Mesendoderm (in vitro differentiated cells): ENCODE measurements around the gene P2RX7.
A peak's percentile ranks its signal among the peaks of the same experiment; 100 is the strongest.

Experiments used
- DNase-seq: peaks from one replicate; pipeline ENCODE4 v3.0.0; 2013
- H2AK5ac ChIP-seq: 2 replicates; pipeline ENCODE4 v1.6.1; 2013; ENCODE audit warnings: low read length, inconsistent platforms
- H2BK120ac ChIP-seq: 2 replicates; pipeline ENCODE4 v1.6.1; 2013; ENCODE audit warnings: low read depth, mild to moderate bottlenecking, low read length, moderate library complexity, mixed read lengths
- H2BK15ac ChIP-seq: replicated peaks from 2 replicates; pipeline ENCODE4 v1.6.1; 2013; ENCODE audit warnings: low read depth, mild to moderate bottlenecking, moderate library complexity
- H2BK5ac ChIP-seq: 2 replicates; pipeline ENCODE4 v1.6.1; 2013; ENCODE audit warnings: low read length, inconsistent platforms
- H3K18ac ChIP-seq: 2 replicates; pipeline ENCODE4 v1.6.1; 2013; ENCODE audit warnings: mild to moderate bottlenecking, low read length, mixed read lengths
- H3K23ac ChIP-seq: one replicate; pipeline ENCODE4 v1.6.1; 2013; ENCODE audit warnings: low read length
- H3K27ac ChIP-seq: 2 replicates; pipeline ENCODE4 v1.5.1; 2013; ENCODE audit warnings: low read depth, mild to moderate bottlenecking, inconsistent platforms, low read length, moderate library complexity
- H3K27me3 ChIP-seq: 2 replicates; pipeline ENCODE4 v1.6.1; 2013; ENCODE audit warnings: low read length, control low read depth, mild to moderate bottlenecking, inconsistent platforms; ENCODE audit not compliant: insufficient read depth, poor library complexity
- H3K36me3 ChIP-seq: 2 replicates; pipeline ENCODE4 v1.6.1; 2013; ENCODE audit warnings: low read length, inconsistent platforms; ENCODE audit not compliant: control insufficient read depth, insufficient read depth
- H3K4ac ChIP-seq: one replicate; pipeline ENCODE4 v1.6.1; 2013; ENCODE audit warnings: low read depth, mild to moderate bottlenecking, low read length, moderate library complexity
- H3K4me1 ChIP-seq: 2 replicates; pipeline ENCODE4 v1.6.1; 2013; ENCODE audit warnings: low read depth, low read length, inconsistent platforms; ENCODE audit not compliant: control insufficient read depth
- H3K4me2 ChIP-seq: 2 replicates; pipeline ENCODE4 v1.6.1; 2013; ENCODE audit warnings: low read length
- H3K4me3 ChIP-seq: 2 replicates; pipeline ENCODE4 v1.5.1; 2013; ENCODE audit warnings: mild to moderate bottlenecking, low read length
- H3K56ac ChIP-seq: one replicate; pipeline ENCODE4 v1.6.1; 2013; ENCODE audit warnings: low read length
- H3K79me1 ChIP-seq: 2 replicates; pipeline ENCODE4 v1.6.1; 2013; ENCODE audit warnings: low read length, inconsistent platforms
- H3K79me2 ChIP-seq: 2 replicates; pipeline ENCODE4 v1.6.1; 2013; ENCODE audit warnings: mild to moderate bottlenecking, low read length; ENCODE audit not compliant: control insufficient read depth, insufficient read depth
- H3K9ac ChIP-seq: 2 replicates; pipeline ENCODE4 v1.6.1; 2013; ENCODE audit warnings: low read length, inconsistent platforms
- H4K5ac ChIP-seq: one replicate; pipeline ENCODE4 v1.6.1; 2013; ENCODE audit warnings: low read length
- H4K8ac ChIP-seq: one replicate; pipeline ENCODE4 v1.6.1; 2013; ENCODE audit warnings: low read depth, mild to moderate bottlenecking, control low read depth, low read length, moderate library complexity
- WGBS: extraction: QIAGEN DNeasy Blood & Tissue Kit; methylation state at CpG from one replicate; pipeline ENCODE4 v1.1.7; 2013; ENCODE audit warnings: low lambda C conversion rate, missing lambda C conversion rate; ENCODE audit not compliant: insufficient coverage; ENCODE audit errors: extremely low coverage; 5-methylcytosine and 5-hydroxymethylcytosine counted together

P2RX7 gene

DNA sequence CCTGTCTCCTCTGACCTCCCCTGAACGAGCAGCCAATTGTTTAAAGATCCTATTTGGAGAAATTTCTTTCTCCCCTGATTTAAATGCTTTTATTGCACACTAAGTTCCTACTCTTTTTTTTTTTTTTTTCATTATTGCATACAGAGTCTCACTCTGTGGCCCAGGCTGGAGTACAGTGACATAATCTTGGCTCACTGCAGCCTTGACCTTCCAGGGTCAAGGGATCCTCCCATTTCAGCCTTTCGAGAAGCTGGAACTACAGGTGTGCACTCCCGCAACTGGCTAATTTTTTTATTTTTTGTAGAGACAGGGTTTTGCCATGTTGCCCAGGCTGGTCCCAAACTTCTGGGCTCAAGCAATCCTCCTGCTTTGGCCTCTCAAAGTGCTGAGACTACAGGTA, 5.2 kb upstream of the P2RX7 start:
- H4K8ac ChIP-seq: no peak overlapping the region
- no peak overlapping the region for H2BK120ac ChIP-seq
- H3K23ac ChIP-seq: no peak overlapping the region
- no peak overlapping the region for H3K4ac ChIP-seq
- H3K4me2 ChIP-seq: no peak overlapping the region
- no peak overlapping the region for H3K56ac ChIP-seq
- no peak overlapping the region for H4K5ac ChIP-seq
- no peak overlapping the region for H3K9ac ChIP-seq
- no peaks in the 10 kb centered on the region for H3K27me3 ChIP-seq
- no peaks in the 10 kb centered on the region for H3K36me3 ChIP-seq
- no peak overlapping the region for H3K4me3 ChIP-seq
- H3K79me2 ChIP-seq: no peaks in the 10 kb centered on the region
- no peak overlapping the region for H3K27ac ChIP-seq
- H2BK15ac ChIP-seq: no peak overlapping the region
- no peaks in the 10 kb centered on the region for H3K79me1 ChIP-seq
- no CpG with 5 or more reads among the region's 3 CpGs for WGBS
- no peak overlapping the region for H3K18ac ChIP-seq
- no peak overlapping the region for H2AK5ac ChIP-seq
- H3K4me1 ChIP-seq: no peaks in the 10 kb centered on the region
- DNase-seq: no peak
- no peak overlapping the region for H2BK5ac ChIP-seq

DNA sequence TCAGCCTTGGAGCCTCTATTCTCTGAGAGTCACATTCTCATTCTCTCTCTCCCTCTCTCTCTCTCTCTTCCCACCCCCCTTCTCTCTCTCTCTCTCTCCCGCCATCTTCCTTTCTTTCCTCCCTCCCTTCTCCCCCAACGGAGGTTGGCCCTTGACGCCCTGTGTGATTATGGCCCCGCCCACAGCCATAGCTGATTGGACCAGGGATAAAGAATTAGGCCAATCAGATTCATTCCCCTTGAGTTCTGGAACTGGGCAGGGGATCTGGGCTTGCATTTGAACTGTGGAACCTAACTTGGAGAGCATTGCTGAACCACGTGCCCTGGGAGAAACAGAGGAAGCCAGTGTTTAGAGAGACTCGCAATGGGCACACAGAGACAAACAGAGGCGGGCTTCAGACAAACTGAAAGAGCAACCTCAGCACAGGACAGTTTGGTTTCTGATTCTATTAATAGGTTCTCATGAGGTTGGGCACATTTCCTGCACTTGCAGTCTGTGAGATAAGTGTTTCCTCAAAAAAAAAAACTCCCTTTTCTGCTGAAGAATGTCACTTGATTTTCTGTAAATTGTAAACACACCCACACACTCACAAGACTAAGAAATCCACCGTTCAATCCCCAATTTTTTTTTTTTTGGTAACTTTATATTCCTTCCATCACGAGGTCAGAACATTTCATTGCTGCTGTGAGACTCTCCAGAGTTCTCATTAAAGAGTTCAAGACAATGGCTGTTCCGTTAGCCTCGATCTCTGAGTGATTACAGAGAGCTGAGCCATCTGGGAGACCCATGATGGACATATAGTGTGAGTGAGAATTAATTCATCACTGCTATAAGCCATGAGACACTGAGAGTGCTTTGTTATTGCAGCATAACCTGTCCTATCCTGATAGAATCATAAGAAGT, 3.5 kb upstream of the P2RX7 start:
- Histone ChIP-seq H2AK5ac (no peak overlapping the region), H3K4me2 (no peak overlapping the region), H3K27ac (no peak overlapping the region), H3K9ac (no peak overlapping the region), H3K79me2 (no peaks in the 10 kb centered on the region), H3K79me1 (no peaks in the 10 kb centered on the region), H3K4ac (no peak overlapping the region), H4K5ac (no peak overlapping the region), H3K4me1 (no peaks in the 10 kb centered on the region), H4K8ac (no peak overlapping the region), H2BK15ac (no peak overlapping the region), H3K56ac (no peak overlapping the region), H3K36me3 (no peaks in the 10 kb centered on the region), H3K27me3 (no peaks in the 10 kb centered on the region), H2BK120ac (no peak overlapping the region), H3K18ac (no peak overlapping the region), H3K4me3 (no peak overlapping the region), H2BK5ac (no peak overlapping the region), H3K23ac (no peak overlapping the region)
- WGBS: no CpG with 5 or more reads among the region's 11 CpGs
- DNase-seq: peak; percentile 50

- H2AK5ac ChIP-seq: no peak overlapping the region
- H3K4me3 ChIP-seq: no peak overlapping the region
- no peak overlapping the region for H2BK120ac ChIP-seq
- H2BK5ac ChIP-seq: no peak overlapping the region
- H3K27ac ChIP-seq: no peak overlapping the region
- WGBS: no CpG with 5 or more reads among the region's 4 CpGs
- no peak overlapping the region for H4K5ac ChIP-seq
- no peak overlapping the region for H4K8ac ChIP-seq
- H3K27me3 ChIP-seq: no peaks in the 10 kb centered on the region
- H3K36me3 ChIP-seq: no peaks in the 10 kb centered on the region
- H3K23ac ChIP-seq: no peak overlapping the region
- no peaks in the 10 kb centered on the region for H3K79me2 ChIP-seq
- no peaks in the 10 kb centered on the region for H3K79me1 ChIP-seq
- no peaks in the 10 kb centered on the region for H3K4me1 ChIP-seq
- no peak overlapping the region for H3K4me2 ChIP-seq
- no peak overlapping the region for H3K4ac ChIP-seq
- no peak overlapping the region for H3K9ac ChIP-seq
- no peak for DNase-seq
- H3K56ac ChIP-seq: no peak overlapping the region
- H2BK15ac ChIP-seq: no peak overlapping the region
- H3K18ac ChIP-seq: no peak overlapping the region
Measured at GRCh38 chr12:121129811-121130147, 2.9 kb upstream of the P2RX7 start.

GRCh38 chr12:121130866-121131373, 1.8 kb upstream of the P2RX7 start:
- no peak overlapping the region for H3K27ac ChIP-seq
- no peaks in the 10 kb centered on the region for H3K4me1 ChIP-seq
- H3K18ac ChIP-seq: no peak overlapping the region
- H3K4ac ChIP-seq: no peak overlapping the region
- H3K23ac ChIP-seq: no peak overlapping the region
- H3K27me3 ChIP-seq: no peaks in the 10 kb centered on the region
- H4K8ac ChIP-seq: no peak overlapping the region
- no peak overlapping the region for H2BK120ac ChIP-seq
- H2BK5ac ChIP-seq: no peak overlapping the region
- no peak overlapping the region for H2BK15ac ChIP-seq
- H3K4me3 ChIP-seq: no peak overlapping the region
- no peaks in the 10 kb centered on the region for H3K36me3 ChIP-seq
- H4K5ac ChIP-seq: no peak overlapping the region
- H3K79me1 ChIP-seq: no peaks in the 10 kb centered on the region
- H3K79me2 ChIP-seq: no peaks in the 10 kb centered on the region
- WGBS: no CpG with 5 or more reads among the region's 6 CpGs
- H3K56ac ChIP-seq: no peak overlapping the region
- no peak overlapping the region for H2AK5ac ChIP-seq
- H3K4me2 ChIP-seq: no peak overlapping the region
- DNase-seq: no peak
- no peak overlapping the region for H3K9ac ChIP-seq

DNA sequence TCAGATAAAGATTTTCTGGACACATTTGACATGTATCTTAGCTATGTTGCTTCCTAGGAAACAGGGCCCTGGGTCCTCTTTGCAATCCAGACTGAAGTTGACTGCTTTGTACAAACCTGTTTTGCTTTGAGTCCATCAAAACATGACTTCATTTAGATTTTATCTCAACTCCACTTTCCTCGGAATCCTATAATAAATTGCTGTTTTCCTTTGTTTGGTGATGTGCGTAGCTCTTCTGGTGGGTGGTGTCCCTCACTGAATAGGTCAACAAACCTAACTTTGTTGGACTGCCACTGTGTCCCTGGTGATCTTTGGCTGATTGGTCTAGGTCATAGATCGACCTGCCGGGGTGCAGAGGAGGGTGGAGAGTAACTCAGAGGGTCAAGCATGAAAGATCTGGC, 735 bp upstream of the P2RX7 start:
- Histone ChIP-seq H2BK5ac (no peak overlapping the region), H3K9ac (no peak overlapping the region), H3K4me1 (no peaks in the 10 kb centered on the region), H3K27me3 (no peaks in the 10 kb centered on the region), H3K4me3 (no peak overlapping the region), H3K27ac (no peak overlapping the region), H3K79me1 (no peaks in the 10 kb centered on the region), H3K36me3 (no peaks in the 10 kb centered on the region), H3K4ac (no peak overlapping the region), H3K23ac (no peak overlapping the region), H2AK5ac (no peak overlapping the region), H2BK120ac (no peak overlapping the region), H3K18ac (no peak overlapping the region), H3K56ac (no peak overlapping the region), H3K4me2 (no peak overlapping the region), H2BK15ac (no peak overlapping the region), H3K79me2 (no peaks in the 10 kb centered on the region), H4K5ac (no peak overlapping the region), H4K8ac (no peak overlapping the region)
- WGBS: no CpG with 5 or more reads among the region's 4 CpGs
- DNase-seq: no peak

DNA sequence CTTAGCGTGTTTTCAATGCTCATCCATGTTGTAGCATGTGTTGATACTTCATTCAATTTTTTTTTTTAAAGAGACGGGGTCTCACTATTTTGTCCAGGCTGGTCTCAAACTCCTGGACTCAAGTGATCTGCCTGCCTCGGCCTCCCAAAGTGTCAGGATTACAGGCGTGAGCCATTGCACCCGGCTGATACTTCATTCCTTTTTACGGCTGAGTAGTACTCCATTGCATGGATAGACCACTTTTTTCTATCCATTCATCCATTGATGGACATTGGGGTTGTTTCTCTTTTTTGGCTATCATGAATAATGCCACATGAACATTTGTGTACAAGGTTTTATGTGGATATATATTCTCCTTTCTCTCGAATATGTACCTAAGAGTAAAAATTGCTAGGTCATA, 1.2 kb downstream of the P2RX7 start:
- Histone ChIP-seq H3K27me3 (no peaks in the 10 kb centered on the region), H3K56ac (no peak overlapping the region), H3K18ac (no peak overlapping the region), H4K8ac (no peak overlapping the region), H2BK120ac (no peak overlapping the region), H3K27ac (no peak overlapping the region), H4K5ac (no peak overlapping the region), H3K79me2 (no peaks in the 10 kb centered on the region), H3K23ac (no peak overlapping the region), H3K4me1 (no peaks in the 10 kb centered on the region), H3K79me1 (no peaks in the 10 kb centered on the region), H2BK5ac (no peak overlapping the region), H2AK5ac (no peak overlapping the region), H3K4me3 (no peak overlapping the region), H3K9ac (no peak overlapping the region), H3K36me3 (no peaks in the 10 kb centered on the region), H3K4me2 (no peak overlapping the region), H2BK15ac (no peak overlapping the region), H3K4ac (no peak overlapping the region)
- no CpG with 5 or more reads among the region's 7 CpGs for WGBS
- no peak for DNase-seq
